ENCODE data around the gene MDFIC2. TPM values are rescaled to one million over a fixed set of nuclear protein-coding genes. Genes with fewer than 3 reads are reported as not detected.

MDFIC2 gene
- total and polyA plus RNA-seq, 4 donors = not detected

GRCh38 chr3:70242297-70242882 lies 70.0 kb downstream of the MDFIC2 start (continued):
- TF ChIP-seq CTCF (IDR thresholded peaks at IDR 0.05; ENCODE audit: low read depth, low read length, missing input control) (no peak), JUND (IDR thresholded peaks at IDR 0.05) (no peak)

DNA sequence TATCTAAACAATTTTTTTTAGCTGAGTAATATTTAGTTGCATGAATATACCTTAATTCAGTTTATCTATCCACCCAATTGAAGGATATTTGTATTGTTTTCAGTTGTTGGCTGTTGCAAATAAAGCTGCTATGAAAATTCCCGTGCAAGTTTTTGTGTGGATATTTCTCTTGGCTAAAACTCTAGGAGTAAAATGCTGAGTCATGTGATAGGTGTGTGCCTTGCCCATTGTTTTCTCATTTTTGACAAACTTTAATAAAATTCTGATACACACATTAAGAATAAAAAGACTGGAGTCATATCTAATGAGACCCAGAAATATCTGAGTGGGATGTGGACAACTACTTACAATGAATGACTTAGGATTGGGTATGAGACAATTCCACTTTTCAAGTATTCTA lies 78.6 kb downstream of the MDFIC2 start:
- H3K27me3 ChIP-seq (ENCODE audit: control insufficient read depth in 4 of 4, insufficient read depth in 4 of 4, low read length in 3 of 4) = peaks cover 0 to 3% (median 0%) of the 10 kb centered on the region in 4 donors
- no peak overlapping the region for H3K9ac ChIP-seq (ENCODE audit: low read depth in 1 of 2, low read length in 2 of 2)
- peaks cover 0 to 3% (median 0%) of the 10 kb centered on the region in 4 donors for H3K9me3 ChIP-seq (ENCODE audit: control insufficient read depth in 4 of 4, low read length in 3 of 4)
- H3K4me3 ChIP-seq (ENCODE audit: low read depth in 1 of 3, low read length in 3 of 3) = no peak overlapping the region
- no peak for DNase-seq (ENCODE audit: low spot score)
- TF ChIP-seq, protein P1, sequence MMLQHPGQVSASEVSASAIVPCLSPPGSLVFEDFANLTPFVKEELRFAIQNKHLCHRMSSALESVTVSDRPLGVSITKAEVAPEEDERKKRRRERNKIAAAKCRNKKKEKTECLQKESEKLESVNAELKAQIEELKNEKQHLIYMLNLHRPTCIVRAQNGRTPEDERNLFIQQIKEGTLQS (IDR thresholded peaks at IDR 0.05) = no peak
- H3K4me1 ChIP-seq (ENCODE audit: control insufficient read depth in 4 of 4, insufficient read depth in 4 of 4, low read length in 3 of 4) = no peaks in the 10 kb centered on the region
- no peak overlapping the region for H3K27ac ChIP-seq (ENCODE audit: low read depth in 1 of 2, low read length in 2 of 2)
- WGBS = 86% methylated on average over 1 of the region's 1 CpG
- no peaks in the 10 kb centered on the region for H3K36me3 ChIP-seq (ENCODE audit: control insufficient read depth in 4 of 4, insufficient read depth in 3 of 4, low read depth in 1 of 4, low read length in 3 of 4)

- Histone ChIP-seq H3K36me3 (ENCODE audit: control insufficient read depth in 4 of 4, insufficient read depth in 3 of 4, low read depth in 1 of 4, low read length in 3 of 4) (no peaks in the 10 kb centered on the region), H3K4me3 (ENCODE audit: low read depth in 1 of 3, low read length in 3 of 3) (no peak overlapping the region), H3K9ac (ENCODE audit: low read depth in 1 of 2, low read length in 2 of 2) (no peak overlapping the region), H3K9me3 (ENCODE audit: control insufficient read depth in 4 of 4, low read length in 3 of 4) (peaks cover 0 to 3% (median 0%) of the 10 kb centered on the region in 4 donors), H3K27me3 (ENCODE audit: control insufficient read depth in 4 of 4, insufficient read depth in 4 of 4, low read length in 3 of 4) (no peaks in the 10 kb centered on the region), H3K27ac (ENCODE audit: low read depth in 1 of 2, low read length in 2 of 2) (no peak overlapping the region), H3K4me1 (ENCODE audit: control insufficient read depth in 4 of 4, insufficient read depth in 4 of 4, low read length in 3 of 4) (no peaks in the 10 kb centered on the region)
- DNase-seq (ENCODE audit: low spot score) = no peak
- TF ChIP-seq NR2F2 (IDR thresholded peaks at IDR 0.05) (no peak), EGR1 (IDR thresholded peaks at IDR 0.05; ENCODE audit: low read depth in 2 of 2) (no peak), ZBTB33 (IDR thresholded peaks at IDR 0.05) (no peak), JUND (IDR thresholded peaks at IDR 0.05) (no peak)
- WGBS = 77% methylated on average over 5 of the region's 5 CpGs
These were observed 79.3 kb downstream of the MDFIC2 start for GRCh38 chr3:70233112-70233511.

DNA sequence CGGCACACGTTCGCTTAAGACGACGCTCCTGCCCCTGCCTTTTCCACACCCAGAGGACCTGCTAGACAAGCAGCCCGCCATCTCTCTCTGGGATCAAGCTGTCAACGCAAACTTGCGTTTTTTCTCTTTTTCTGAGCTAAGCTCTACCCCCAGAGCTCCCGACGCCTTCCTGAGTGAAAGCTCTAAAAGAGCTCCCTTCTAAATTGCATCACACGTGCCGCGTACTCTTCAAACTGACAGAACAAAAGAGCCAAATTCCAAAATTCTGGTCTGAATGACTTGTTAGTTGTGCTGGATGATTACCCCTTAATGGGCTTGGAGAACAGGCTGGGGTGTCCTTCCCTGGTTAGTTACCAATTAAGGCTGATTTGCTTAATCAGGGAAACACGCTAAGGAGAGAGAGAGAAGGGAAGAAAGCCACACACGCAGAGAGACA lies 81.2 kb downstream of the MDFIC2 start:
- whole genome bisulfite sequencing = 75% methylated on average over 15 of the region's 15 CpGs
- no peaks in the 10 kb centered on the region for H3K36me3 ChIP-seq (ENCODE audit: control insufficient read depth in 4 of 4, insufficient read depth in 3 of 4, low read depth in 1 of 4, low read length in 3 of 4)
- H3K4me3 ChIP-seq (ENCODE audit: low read depth in 1 of 3, low read length in 3 of 3) = no peak overlapping the region
- no peaks in the 10 kb centered on the region for H3K4me1 ChIP-seq (ENCODE audit: control insufficient read depth in 4 of 4, insufficient read depth in 4 of 4, low read length in 3 of 4)
- no peak overlapping the region for H3K27ac ChIP-seq (ENCODE audit: low read depth in 1 of 2, low read length in 2 of 2)
- no peak overlapping the region for H3K9ac ChIP-seq (ENCODE audit: low read depth in 1 of 2, low read length in 2 of 2)
- DNase-seq (ENCODE audit: low spot score) = no peak
- TF ChIP-seq RAD21 (IDR thresholded peaks at IDR 0.05) = no peak
- no peak for TF ChIP-seq FOXA1 (IDR thresholded peaks at IDR 0.05)
- no peak for TF ChIP-seq REST (IDR thresholded peaks at IDR 0.05)
- TF ChIP-seq JUND (IDR thresholded peaks at IDR 0.05) = no peak
- TF ChIP-seq RXRA (IDR thresholded peaks at IDR 0.05) = no peak
- no peak for TF ChIP-seq EGR1 (IDR thresholded peaks at IDR 0.05; ENCODE audit: low read depth in 2 of 2)
- TF ChIP-seq CTCF (IDR thresholded peaks at IDR 0.05; ENCODE audit: low read depth, low read length, missing input control) = no peak
- no peak for TF ChIP-seq YY1 (IDR thresholded peaks at IDR 0.05)
- no peak for TF ChIP-seq NR2F2 (IDR thresholded peaks at IDR 0.05)
- no peak for TF ChIP-seq HNF4G (IDR thresholded peaks at IDR 0.05)
- TF ChIP-seq, protein P2, sequence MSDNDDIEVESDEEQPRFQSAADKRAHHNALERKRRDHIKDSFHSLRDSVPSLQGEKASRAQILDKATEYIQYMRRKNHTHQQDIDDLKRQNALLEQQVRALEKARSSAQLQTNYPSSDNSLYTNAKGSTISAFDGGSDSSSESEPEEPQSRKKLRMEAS (IDR thresholded peaks at IDR 0.05) = no peak
- no peaks in the 10 kb centered on the region for H3K27me3 ChIP-seq (ENCODE audit: control insufficient read depth in 4 of 4, insufficient read depth in 4 of 4, low read length in 3 of 4)
- peaks cover 0 to 3% (median 0%) of the 10 kb centered on the region in 4 donors for H3K9me3 ChIP-seq (ENCODE audit: control insufficient read depth in 4 of 4, low read length in 3 of 4)
